B cell (primary cell): ENCODE results near the gene CFAP73. TPM values are rescaled to one million over a fixed set of nuclear protein-coding genes. Genes with fewer than 3 reads are reported as not detected.

ENCODE experiments used
- ATAC-seq: fragments of 200-7000 bp; cut with Tn5 transposase; one replicate; pipeline ENCODE4 v1.10.0; 2021; ENCODE audit warnings: low read depth, mild to moderate bottlenecking, moderate number of reproducible peaks, moderate library complexity
- CTCF ChIA-PET: fragments of 350-600 bp; sonication (Branson Sonifier 250); formaldehyde crosslinking; loops from one replicate; lab custom pipeline; 2021; ENCODE audit warnings: antibody characterized with exemption, inconsistent platforms; lab: Charles Lee
- POLR2A ChIA-PET: fragments of 350-600 bp; sonication (Branson Sonifier 250); formaldehyde crosslinking; loops from one replicate; lab custom pipeline; 2021; ENCODE audit warnings: antibody characterized with exemption; lab: Charles Lee
- DNase-seq: peaks from one replicate; pipeline ENCODE4 v3.0.0; 2013
- H2AFZ ChIP-seq: 2 replicates; pipeline ENCODE4 v1.6.1; 2012; ENCODE audit warnings: mild to moderate bottlenecking, low read depth, low read length; ENCODE audit not compliant: insufficient read depth, poor library complexity, severe bottlenecking
- H3K27ac ChIP-seq, 2 donors: 1 replicate in 1 of 2; 2 replicates in 1 of 2; pipeline ENCODE4 v1.5.1; 2012 to 2013; ENCODE audit warnings: low read length in 2 of 2, mild to moderate bottlenecking in 2 of 2, moderate library complexity in 1 of 2
- H3K27me3 ChIP-seq, 4 experiments: fragments of 200-600 bp in 1 of 4; sonication (generic) in 1 of 4; replicated peaks in 1 of 4; 1 replicate in 2 of 4; 2 replicates in 2 of 4; pipeline versions ENCODE4 v1.6.1 to v1.7.0; 2013 to 2016; ENCODE audit warnings: low read length in 3 of 4, mild to moderate bottlenecking in 2 of 4, mixed read lengths in 1 of 4, moderate library complexity in 1 of 4; ENCODE audit not compliant: insufficient read depth in 4 of 4, control insufficient read depth in 3 of 4; ENCODE audit errors: control extremely low read depth in 1 of 4
- H3K36me3 ChIP-seq, 2 experiments: replicated peaks in 1 of 2; 1 replicate in 1 of 2; 2 replicates in 1 of 2; pipeline versions ENCODE4 v1.6.1 to v1.7.1; 2013; ENCODE audit warnings: low read length in 1 of 2; ENCODE audit not compliant: insufficient read depth in 2 of 2, control insufficient read depth in 1 of 2; ENCODE audit errors: control extremely low read depth in 1 of 2, extremely low read depth in 1 of 2
- H3K4me1 ChIP-seq, 2 donors: fragments of 200-600 bp in 1 of 2; sonication (generic) in 1 of 2; 1 replicate in 1 of 2; 2 replicates in 1 of 2; pipeline versions ENCODE4 v1.5.1 to v1.6.1; 2013 to 2017; ENCODE audit warnings: low read length in 2 of 2; ENCODE audit not compliant: control insufficient read depth in 2 of 2, insufficient read depth in 2 of 2
- H3K4me2 ChIP-seq: replicated peaks from 2 replicates; pipeline ENCODE3; 2012; ENCODE audit warnings: mild to moderate bottlenecking, low read depth, low read length; ENCODE audit not compliant: poor library complexity, severe bottlenecking
- H3K4me3 ChIP-seq, 5 experiments: fragments of 200-600 bp in 1 of 5; sonication (generic) in 1 of 5; 1 replicate in 3 of 5; 2 replicates in 2 of 5; pipeline versions ENCODE4 v1.5.1 to v1.7.0; 2011 to 2016; ENCODE audit warnings: low read length in 4 of 5, mild to moderate bottlenecking in 4 of 5, low read depth in 2 of 5, control low read depth in 1 of 5, moderate library complexity in 1 of 5; ENCODE audit not compliant: insufficient read depth in 1 of 5; ENCODE audit errors: control extremely low read depth in 1 of 5, extremely low read depth in 1 of 5
- H3K79me2 ChIP-seq: fragments of 200-600 bp; sonication (generic); one replicate; pipeline ENCODE4 v1.6.0; 2016; ENCODE audit warnings: low read length; ENCODE audit not compliant: control insufficient read depth, insufficient read depth
- H3K9ac ChIP-seq: fragments of 200-600 bp; sonication (generic); 2 replicates; pipeline ENCODE4 v1.6.1; 2017; ENCODE audit warnings: mild to moderate bottlenecking, low read length, moderate library complexity
- H3K9me3 ChIP-seq, 3 donors: one replicate each; pipeline versions ENCODE4 v1.6.1 to v1.7.1; 2013; ENCODE audit warnings: low read length in 2 of 3; ENCODE audit not compliant: control insufficient read depth in 2 of 3, insufficient read depth in 1 of 3; ENCODE audit errors: control extremely low read depth in 1 of 3
- H4K20me1 ChIP-seq: 2 replicates; pipeline ENCODE4 v1.6.0; 2012; ENCODE audit warnings: mild to moderate bottlenecking, low read length; ENCODE audit not compliant: insufficient read depth, control insufficient read depth, poor library complexity, severe bottlenecking
- H3K27ac Mint-ChIP-seq: one replicate; pipeline ENCODE4 v1.8.0; 2021; ENCODE audit warnings: mixed read lengths
- H3K27me3 Mint-ChIP-seq: one replicate; pipeline ENCODE4 v1.8.0; 2021; ENCODE audit warnings: mixed read lengths
- H3K4me1 Mint-ChIP-seq: one replicate; pipeline ENCODE4 v1.8.0; 2021; ENCODE audit warnings: mixed read lengths
- H3K4me3 Mint-ChIP-seq: one replicate; pipeline ENCODE4 v1.8.0; 2021; ENCODE audit warnings: mixed read lengths
- H3K9me3 Mint-ChIP-seq: one replicate; pipeline ENCODE4 v1.8.0; 2022; ENCODE audit warnings: mixed read lengths; ENCODE audit not compliant: insufficient read depth
- CTCF ChIP-seq: fragments of 200-600 bp; IDR thresholded peaks from one replicate; pipeline ENCODE4 v1.8.0; 2022; ENCODE audit warnings: antibody characterized with exemption, mild to moderate bottlenecking
- EZH2 ChIP-seq: IDR thresholded peaks from 2 replicates; pipeline ENCODE4 v1.6.1; 2012; ENCODE audit warnings: borderline replicate concordance, low read depth, mild to moderate bottlenecking, moderate library complexity, low read length; ENCODE audit not compliant: insufficient read depth, poor library complexity, severe bottlenecking
- WGBS: methylation state at CpG from one replicate; pipeline ENCODE4 v1.1.5; 2013; ENCODE audit warnings: missing lambda C conversion rate; ENCODE audit not compliant: insufficient coverage; 5-methylcytosine and 5-hydroxymethylcytosine counted together
- intact Hi-C: fragments of 100-400 bp; cut with micrococcal nuclease; formaldehyde crosslinking; loops from one replicate; pipeline ENCODE4 v1.10.0; 2022
- polyA plus RNA-seq: library from polyadenylated mRNA; depleted of rRNA; stranded (reverse); fragments of >200 nt; gene quantifications from 2 replicates; pipeline ENCODE4 v1.2.3, GENCODE V29; 2012
- total RNA-seq, 2 donors: library from RNA; stranded (reverse); fragments of 120-200 nt in 1 of 2; gene quantifications; 1 replicate in 1 of 2; 2 replicates in 1 of 2; pipeline versions ENCODE4 v1.2.3 to v1.2.4, GENCODE V29; 2013 to 2022

CFAP73 gene
- total and polyA plus RNA-seq, 2 donors (not counting 1 experiment from before 2014, with no cell fraction given), result 0.13 to 5.1 TPM

- Mint-ChIP-seq H3K9me3 (no peaks in the 10 kb centered on the region), H3K27me3 (no peaks in the 10 kb centered on the region), H3K4me1 (peaks cover 46% of the 10 kb centered on the region), H3K27ac (peak overlapping the region; percentile 56), H3K4me3 (no peak overlapping the region)
- Histone ChIP-seq H3K4me1 (peaks cover 19 to 27% of the 10 kb centered on the region in 2 donors), H3K9me3 (peaks cover 0 to 9% (median 0%) of the 10 kb centered on the region in 3 donors), H3K27ac (no peak overlapping the region), H4K20me1 (no peaks in the 10 kb centered on the region), H3K36me3 (no peaks in the 10 kb centered on the region), H3K9ac (no peak overlapping the region), H3K79me2 (no peaks in the 10 kb centered on the region), H2AFZ (peak overlapping the region; percentile 12), H3K4me2 (no peak overlapping the region), H3K4me3 (no peak overlapping the region), H3K27me3 (no peaks in the 10 kb centered on the region)
- ChIA-PET CTCF (interaction anchor here (0.8 to 3.2 kb wide), 4 partner anchors 9 to 30 kb away, joined by 3 to 14 read pairs (median 8); no protein-coding TSS in a partner anchor), POLR2A (interaction anchor here (1.9 kb wide), 1 partner anchor 28 kb away, joined by 5 read pairs; no protein-coding TSS in a partner anchor)
- ATAC-seq (no peak), DNase-seq (no peak)
- 64% methylated on average over 1 of the region's 4 CpGs for WGBS
- TF ChIP-seq EZH2 (no peak), CTCF (no peak)
- intact Hi-C loops, result loop anchor here (10.0 kb wide), 1 partner anchor 1768 kb away; no protein-coding TSS in a partner anchor
Measured at GRCh38 chr12:113202300-113203075, 53.0 kb downstream of the CFAP73 start.
